NCI-H2029 (cell line): Measurements from ENCODE around the gene DEUP1.
A peak's percentile ranks its signal among the peaks of the same experiment; 100 is the strongest.

Source experiments
- DNase-seq: peaks from one replicate; lab custom pipeline; 2025; lab: John Stamatoyannopoulos, UW

Gene DEUP1

DNA sequence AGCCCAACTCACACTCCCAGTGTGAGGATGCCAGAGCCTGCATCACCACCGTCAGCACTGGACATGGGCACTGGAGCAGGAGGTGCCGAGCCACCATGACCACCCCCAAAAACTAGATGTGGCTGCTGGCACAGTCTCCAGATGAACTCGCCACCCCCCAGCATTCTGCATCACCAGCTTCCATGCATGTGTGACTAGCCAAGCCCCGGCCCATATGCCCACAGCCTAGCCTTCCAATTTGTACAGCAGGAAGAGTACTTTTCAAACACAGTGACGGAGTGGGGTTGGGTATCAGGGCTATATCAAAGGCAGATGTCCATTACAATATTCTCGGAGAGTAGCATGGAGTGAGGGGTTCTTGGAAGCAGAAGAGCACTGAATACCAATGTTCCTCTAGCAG is 149.7 kb downstream of the DEUP1 start:
- no peak for DNase-seq

DNA sequence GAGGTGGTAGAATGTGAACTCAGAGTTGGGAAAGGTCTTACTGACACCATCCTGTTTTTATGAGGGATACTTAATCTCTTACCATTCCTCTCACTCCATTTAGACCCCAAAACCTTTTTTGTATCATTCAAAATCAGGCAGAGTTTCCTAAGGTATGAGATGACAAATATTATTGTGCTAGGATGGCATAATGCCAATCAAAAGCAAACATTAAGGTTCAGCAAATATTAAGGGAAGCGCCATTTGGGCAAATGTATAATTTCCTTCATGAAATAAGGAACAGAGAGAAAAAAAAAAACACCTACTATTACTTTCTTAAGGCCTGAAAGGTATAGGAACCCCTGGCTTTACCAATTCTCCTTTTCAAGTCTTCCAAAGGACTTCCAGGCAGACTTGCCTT is 150.2 kb downstream of the DEUP1 start:
- no peak for DNase-seq

- no peak for DNase-seq
Observed at GRCh38 chr11:93481279-93481678, 150.7 kb downstream of the DEUP1 start.

DNA sequence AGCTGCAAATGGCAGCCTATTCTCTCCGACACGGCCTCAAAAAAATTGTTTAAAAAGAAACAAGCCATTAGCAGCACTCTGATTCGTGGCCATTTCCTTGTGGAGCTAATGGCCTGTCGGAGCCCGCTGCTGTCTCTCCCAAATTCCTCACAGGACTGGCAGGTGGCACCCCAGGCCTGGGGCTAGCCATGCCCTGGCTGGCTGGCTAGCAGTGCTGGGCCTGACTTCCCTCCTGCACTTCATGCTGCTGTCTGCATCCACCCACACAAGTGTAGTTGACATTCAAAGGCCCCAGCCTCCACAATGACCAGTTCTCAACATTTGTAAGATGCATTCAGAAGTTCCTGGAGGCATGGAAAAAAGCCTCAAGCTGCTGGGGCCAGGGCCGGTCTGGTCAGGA is 151.2 kb downstream of the DEUP1 start:
- no peak for DNase-seq

DNA sequence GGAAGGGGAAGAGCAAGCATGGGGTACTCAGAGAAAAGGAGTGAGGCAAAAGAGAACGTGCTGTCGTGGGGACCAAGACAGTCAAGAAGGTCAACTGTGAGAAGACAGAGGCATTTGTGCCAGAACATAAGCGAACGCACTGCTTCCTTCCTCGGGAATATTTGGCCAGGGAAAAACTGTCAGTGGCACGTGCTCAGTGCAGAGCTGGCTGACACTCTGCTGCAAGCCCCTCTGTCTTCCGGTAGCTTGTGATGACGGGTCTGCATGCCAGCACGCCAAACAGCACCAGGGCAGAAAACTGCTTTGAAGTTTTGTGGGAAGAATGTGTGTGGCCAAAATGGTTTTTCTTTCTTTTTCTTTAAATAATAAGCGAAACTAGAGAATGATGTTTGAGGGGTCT is 152.0 kb downstream of the DEUP1 start:
- DNase-seq, result no peak

DNA sequence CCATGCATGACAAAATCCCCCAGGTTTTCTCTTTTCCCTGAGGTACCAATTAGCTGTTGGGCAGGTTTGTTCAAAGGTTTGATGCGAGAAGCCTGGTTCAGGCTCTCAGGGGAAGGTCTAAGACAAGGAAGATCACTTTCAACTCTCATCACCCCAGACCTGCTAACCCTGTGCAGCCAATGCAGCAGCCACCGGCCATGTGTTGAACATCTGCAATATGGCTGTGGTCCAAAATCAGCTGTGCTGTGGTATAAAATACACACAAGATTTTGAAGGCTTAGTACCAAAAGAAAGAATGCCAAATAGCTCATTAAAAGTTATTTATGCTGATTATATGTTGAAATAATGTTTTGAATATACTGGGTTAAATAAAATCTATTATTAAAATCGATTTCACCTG is 154.2 kb downstream of the DEUP1 start:
- DNase-seq, result no peak

DNA sequence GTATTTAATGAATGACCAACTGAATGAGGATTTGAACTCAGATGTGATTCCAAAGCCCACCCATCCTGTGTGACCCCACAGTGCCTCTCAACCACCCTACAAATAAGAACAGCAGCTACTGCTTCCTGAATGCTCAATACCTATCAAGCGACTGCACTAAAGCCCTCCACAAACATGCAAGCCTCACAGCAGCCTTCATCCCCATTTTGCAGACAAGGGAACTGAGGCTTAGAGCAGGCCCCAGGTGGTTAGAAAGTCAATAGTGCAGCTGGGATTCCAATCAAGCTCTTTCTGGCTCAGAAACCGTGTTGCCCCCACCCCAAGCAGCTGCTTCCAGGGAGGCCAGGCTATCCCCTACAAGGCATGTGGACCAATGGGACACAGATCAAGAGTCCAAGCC is 155.4 kb downstream of the DEUP1 start:
- no peak for DNase-seq

- peak; percentile 50 for DNase-seq
Observed at GRCh38 chr11:93487032-93487483, 156.5 kb downstream of the DEUP1 start.
